Ishikawa (cell line): Measurements from ENCODE around the gene TEAD4.

Experiments used
- CEBPB ChIP-seq: IDR thresholded peaks from 2 replicates; pipeline ENCODE4 v1.6.1; 2012
- CREB1 ChIP-seq: IDR thresholded peaks from 2 replicates; pipeline ENCODE4 v1.6.1; 2012; ENCODE audit warnings: low read depth
- EGR1 ChIP-seq: IDR thresholded peaks from 2 replicates; pipeline ENCODE4 v1.6.1; 2012
- EP300 ChIP-seq: IDR thresholded peaks from 2 replicates; pipeline ENCODE4 v1.6.1; 2012; ENCODE audit warnings: borderline replicate concordance
- FOXM1 ChIP-seq: IDR thresholded peaks from 2 replicates; pipeline ENCODE4 v1.6.1; 2012; ENCODE audit warnings: low read depth, borderline replicate concordance
- NFIC ChIP-seq: IDR thresholded peaks from 2 replicates; pipeline ENCODE4 v1.6.1; 2012
- RAD21 ChIP-seq: IDR thresholded peaks from 2 replicates; pipeline ENCODE4 v1.6.1; 2012; ENCODE audit warnings: low read depth
- TAF1 ChIP-seq: IDR thresholded peaks from 2 replicates; pipeline ENCODE4 v1.6.1; 2012; ENCODE audit warnings: low read depth, mild to moderate bottlenecking
- TCF12 ChIP-seq: IDR thresholded peaks from 2 replicates; pipeline ENCODE4 v1.6.1; 2012; ENCODE audit warnings: low read depth
- TEAD4 ChIP-seq: IDR thresholded peaks from 2 replicates; pipeline ENCODE4 v1.6.1; 2012
- YY1 ChIP-seq: IDR thresholded peaks from 2 replicates; pipeline ENCODE4 v1.6.1; 2012; ENCODE audit warnings: low read depth
- ZBTB7A ChIP-seq: IDR thresholded peaks from 2 replicates; pipeline ENCODE4 v1.6.1; 2012; ENCODE audit warnings: low read depth
- TF ChIP-seq, protein P1 (sequence below): IDR thresholded peaks from 2 replicates; pipeline ENCODE4 v1.6.1; 2012
- TF ChIP-seq, protein P2 (sequence below): IDR thresholded peaks from 2 replicates; pipeline ENCODE4 v1.6.1; 2012
- TF ChIP-seq, protein P3 (sequence below): IDR thresholded peaks from 2 replicates; pipeline ENCODE4 v1.6.1; 2012; ENCODE audit warnings: low read depth, mild to moderate bottlenecking

TEAD4 gene

DNA sequence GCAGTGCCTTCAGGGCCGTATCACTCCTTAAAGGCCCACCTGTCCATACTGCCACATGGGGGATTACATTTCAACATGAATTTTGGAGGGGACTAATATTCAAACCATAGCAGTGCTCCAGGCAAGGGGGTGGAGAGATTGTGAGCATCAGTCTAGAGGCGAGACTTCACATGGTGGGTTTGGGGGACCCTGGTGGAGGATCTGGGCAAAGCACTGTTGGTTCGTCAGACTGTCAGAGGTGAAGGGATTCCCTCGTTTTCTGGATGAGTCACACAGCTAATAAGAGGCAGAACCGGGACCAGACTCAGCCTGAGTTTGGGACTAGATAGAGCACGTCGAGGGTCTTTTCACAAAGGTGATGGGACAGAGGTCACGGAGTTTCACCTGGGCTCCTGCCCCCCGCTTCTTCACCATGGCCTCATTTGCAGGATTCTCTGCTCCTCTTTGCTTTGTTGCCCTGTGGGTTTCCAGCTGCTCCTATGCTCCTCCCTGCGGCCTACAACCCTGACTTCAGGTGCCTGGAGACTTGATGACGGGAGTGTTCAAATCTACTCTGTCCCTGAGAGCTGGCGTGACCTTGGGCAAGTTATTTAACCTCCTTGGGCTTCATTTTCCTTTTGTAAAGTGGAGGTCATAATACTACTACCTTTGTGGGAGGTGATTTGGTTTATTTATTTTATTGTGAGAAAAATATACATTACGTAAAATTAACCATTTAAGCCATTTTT, 41.5 kb downstream of the TEAD4 start:
- TF ChIP-seq EGR1 (no peak), RAD21 (no peak), FOXM1 (no peak), TAF1 (no peak), YY1 (no peak), NFIC (no peak), EP300 (no peak), CEBPB (no peak), ZBTB7A (no peak), TCF12 (no peak), CREB1 (no peak), TEAD4 (no peak)
- TF ChIP-seq, protein P1, sequence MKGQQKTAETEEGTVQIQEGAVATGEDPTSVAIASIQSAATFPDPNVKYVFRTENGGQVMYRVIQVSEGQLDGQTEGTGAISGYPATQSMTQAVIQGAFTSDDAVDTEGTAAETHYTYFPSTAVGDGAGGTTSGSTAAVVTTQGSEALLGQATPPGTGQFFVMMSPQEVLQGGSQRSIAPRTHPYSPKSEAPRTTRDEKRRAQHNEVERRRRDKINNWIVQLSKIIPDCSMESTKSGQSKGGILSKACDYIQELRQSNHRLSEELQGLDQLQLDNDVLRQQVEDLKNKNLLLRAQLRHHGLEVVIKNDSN: no peak
- TF ChIP-seq, protein P2, sequence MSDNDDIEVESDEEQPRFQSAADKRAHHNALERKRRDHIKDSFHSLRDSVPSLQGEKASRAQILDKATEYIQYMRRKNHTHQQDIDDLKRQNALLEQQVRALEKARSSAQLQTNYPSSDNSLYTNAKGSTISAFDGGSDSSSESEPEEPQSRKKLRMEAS: no peak
- TF ChIP-seq, protein P3, sequence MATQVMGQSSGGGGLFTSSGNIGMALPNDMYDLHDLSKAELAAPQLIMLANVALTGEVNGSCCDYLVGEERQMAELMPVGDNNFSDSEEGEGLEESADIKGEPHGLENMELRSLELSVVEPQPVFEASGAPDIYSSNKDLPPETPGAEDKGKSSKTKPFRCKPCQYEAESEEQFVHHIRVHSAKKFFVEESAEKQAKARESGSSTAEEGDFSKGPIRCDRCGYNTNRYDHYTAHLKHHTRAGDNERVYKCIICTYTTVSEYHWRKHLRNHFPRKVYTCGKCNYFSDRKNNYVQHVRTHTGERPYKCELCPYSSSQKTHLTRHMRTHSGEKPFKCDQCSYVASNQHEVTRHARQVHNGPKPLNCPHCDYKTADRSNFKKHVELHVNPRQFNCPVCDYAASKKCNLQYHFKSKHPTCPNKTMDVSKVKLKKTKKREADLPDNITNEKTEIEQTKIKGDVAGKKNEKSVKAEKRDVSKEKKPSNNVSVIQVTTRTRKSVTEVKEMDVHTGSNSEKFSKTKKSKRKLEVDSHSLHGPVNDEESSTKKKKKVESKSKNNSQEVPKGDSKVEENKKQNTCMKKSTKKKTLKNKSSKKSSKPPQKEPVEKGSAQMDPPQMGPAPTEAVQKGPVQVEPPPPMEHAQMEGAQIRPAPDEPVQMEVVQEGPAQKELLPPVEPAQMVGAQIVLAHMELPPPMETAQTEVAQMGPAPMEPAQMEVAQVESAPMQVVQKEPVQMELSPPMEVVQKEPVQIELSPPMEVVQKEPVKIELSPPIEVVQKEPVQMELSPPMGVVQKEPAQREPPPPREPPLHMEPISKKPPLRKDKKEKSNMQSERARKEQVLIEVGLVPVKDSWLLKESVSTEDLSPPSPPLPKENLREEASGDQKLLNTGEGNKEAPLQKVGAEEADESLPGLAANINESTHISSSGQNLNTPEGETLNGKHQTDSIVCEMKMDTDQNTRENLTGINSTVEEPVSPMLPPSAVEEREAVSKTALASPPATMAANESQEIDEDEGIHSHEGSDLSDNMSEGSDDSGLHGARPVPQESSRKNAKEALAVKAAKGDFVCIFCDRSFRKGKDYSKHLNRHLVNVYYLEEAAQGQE: no peak

DNA sequence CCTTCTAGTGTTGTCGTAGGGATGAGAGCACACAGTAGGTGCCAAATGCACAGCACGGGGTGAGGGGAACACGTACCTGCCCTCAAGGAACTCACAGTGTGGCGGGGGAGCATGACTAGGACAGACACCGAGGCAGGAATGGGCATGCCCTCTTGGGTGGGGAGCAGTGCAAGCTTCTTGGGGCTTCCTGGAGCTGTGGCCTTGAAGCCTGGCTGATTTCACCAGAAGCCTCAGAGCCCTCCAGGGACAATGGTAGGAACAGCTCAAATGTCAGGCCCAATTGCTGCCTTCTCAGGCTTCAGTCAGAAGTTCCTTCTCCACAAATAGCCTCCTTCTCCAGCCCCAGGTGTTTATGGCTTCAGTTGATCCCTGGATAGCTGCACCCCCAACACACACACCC, 43.4 kb downstream of the TEAD4 start:
- TF ChIP-seq CREB1 (no peak), CEBPB (no peak), TAF1 (no peak), TCF12 (no peak), YY1 (no peak)
- TF ChIP-seq, protein P3: no peak

DNA sequence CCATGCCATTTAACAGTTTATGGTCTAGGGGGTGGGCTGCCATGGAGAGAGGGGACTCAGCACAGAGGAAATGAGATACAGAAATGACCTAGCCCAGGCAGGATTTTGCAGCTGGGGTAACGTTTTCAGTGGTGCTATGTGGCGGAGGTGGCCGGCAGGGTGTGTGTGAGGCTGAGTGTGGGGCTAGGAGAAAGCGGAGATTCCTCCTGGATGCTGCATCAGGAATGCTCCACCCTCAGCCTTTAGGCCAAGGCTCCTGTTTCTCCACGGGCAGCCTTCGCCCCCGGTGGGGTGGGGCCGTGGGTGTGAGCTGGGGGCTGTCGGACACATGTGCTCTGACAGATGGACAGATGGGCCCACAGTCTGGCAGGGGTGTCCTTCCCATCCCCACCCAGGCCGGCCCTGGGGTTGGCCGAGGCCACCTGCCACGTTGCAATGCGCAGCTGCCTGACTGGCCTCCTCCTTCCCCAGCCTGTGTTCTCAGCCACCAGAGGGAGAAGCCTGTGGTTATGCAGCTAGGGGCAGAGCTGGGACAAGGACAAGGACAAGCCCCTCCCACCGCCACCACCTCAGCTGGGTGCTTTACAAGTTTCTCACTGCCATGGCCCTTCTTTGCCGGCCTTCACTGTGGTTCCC, 44.3 kb downstream of the TEAD4 start:
- no peak for TF ChIP-seq CREB1
- no peak for TF ChIP-seq TEAD4
- no peak for TF ChIP-seq FOXM1
- TF ChIP-seq, protein P1: no peak
- TF ChIP-seq ZBTB7A: no peak
- TF ChIP-seq TAF1: no peak
- TF ChIP-seq, protein P2: no peak
- no peak for TF ChIP-seq RAD21
- TF ChIP-seq, protein P3: no peak
- no peak for TF ChIP-seq EGR1
- TF ChIP-seq NFIC: no peak
- TF ChIP-seq TCF12: no peak
- TF ChIP-seq EP300: no peak
- TF ChIP-seq CEBPB: no peak
- no peak for TF ChIP-seq YY1
